Occipital lobe (tissue), 2 donors: ENCODE results near the gene TBC1D16. TPM values are rescaled to one million over a fixed set of nuclear protein-coding genes. Genes with fewer than 3 reads are reported as not detected.
A peak's percentile ranks its signal among the peaks of the same experiment; 100 is the strongest.
"Not testable (repeated sequence)": the region's sequence is repeated elsewhere in the genome, so short reads cannot be mapped to it uniquely, and the experiment has no call there.

Experiments
- DNase-seq: peaks from one replicate; lab custom pipeline; 2025; lab: John Stamatoyannopoulos, UW
- total RNA-seq: library from RNA; depleted of rRNA; stranded (reverse); fragments of >200 nt; gene quantifications from one replicate; pipeline ENCODE4 v1.2.3, GENCODE V29; 2014

The TBC1D16 gene
- total RNA-seq, 1 donor from 2014 or later: 35.4 TPM

GRCh38 chr17:80003969-80004368 is 31.7 kb downstream of the TBC1D16 start:
- DNase-seq: no peak

- DNase-seq: no peak
Observed at GRCh38 chr17:80002690-80003490, 32.8 kb downstream of the TBC1D16 start.

- DNase-seq: no peak
Observed at GRCh38 chr17:80002070-80002641, 33.5 kb downstream of the TBC1D16 start.

- no peak for DNase-seq
Observed at GRCh38 chr17:80000981-80001775, 34.5 kb downstream of the TBC1D16 start.

- DNase-seq: no peak
Observed at GRCh38 chr17:80000136-80000535, 35.5 kb downstream of the TBC1D16 start.

- DNase-seq: no peak
Observed at GRCh38 chr17:79997011-79997660, 38.5 kb downstream of the TBC1D16 start.

- no peak for DNase-seq
Observed at GRCh38 chr17:79996291-79996690, 39.4 kb downstream of the TBC1D16 start.

- no peak for DNase-seq
Observed at GRCh38 chr17:79995696-79996095, 40.0 kb downstream of the TBC1D16 start.

GRCh38 chr17:79994602-79995001 is 41.1 kb downstream of the TBC1D16 start:
- no peak for DNase-seq

- DNase-seq: not testable (repeated sequence)
Observed at GRCh38 chr17:79994228-79994569, 41.5 kb downstream of the TBC1D16 start.

GRCh38 chr17:79993390-79994227 is 42.1 kb downstream of the TBC1D16 start:
- DNase-seq: no peak

- no peak for DNase-seq
Observed at GRCh38 chr17:79992649-79993389, 42.9 kb downstream of the TBC1D16 start.

- no peak for DNase-seq
Observed at GRCh38 chr17:79991924-79992648, 43.6 kb downstream of the TBC1D16 start.

GRCh38 chr17:79991140-79991923 is 44.3 kb downstream of the TBC1D16 start:
- DNase-seq: peak; percentile 75

- DNase-seq: no peak
Observed at GRCh38 chr17:79990704-79991103, 45.0 kb downstream of the TBC1D16 start.

- DNase-seq: no peak
Observed at GRCh38 chr17:79990051-79990592, 45.5 kb downstream of the TBC1D16 start.

- DNase-seq: no peak
Observed at GRCh38 chr17:79989106-79989835, 46.4 kb downstream of the TBC1D16 start.
